ENCODE measurements around the gene NAT16. TPM values are rescaled to one million over a fixed set of nuclear protein-coding genes. Genes with fewer than 3 reads are reported as not detected.

The NAT16 gene
- total and polyA plus RNA-seq, 9 of the 15 experiments (the other 6 are each of a cell fraction or from before 2014, with no cell fraction given), result 0.04 TPM; not detected in 8

DNA sequence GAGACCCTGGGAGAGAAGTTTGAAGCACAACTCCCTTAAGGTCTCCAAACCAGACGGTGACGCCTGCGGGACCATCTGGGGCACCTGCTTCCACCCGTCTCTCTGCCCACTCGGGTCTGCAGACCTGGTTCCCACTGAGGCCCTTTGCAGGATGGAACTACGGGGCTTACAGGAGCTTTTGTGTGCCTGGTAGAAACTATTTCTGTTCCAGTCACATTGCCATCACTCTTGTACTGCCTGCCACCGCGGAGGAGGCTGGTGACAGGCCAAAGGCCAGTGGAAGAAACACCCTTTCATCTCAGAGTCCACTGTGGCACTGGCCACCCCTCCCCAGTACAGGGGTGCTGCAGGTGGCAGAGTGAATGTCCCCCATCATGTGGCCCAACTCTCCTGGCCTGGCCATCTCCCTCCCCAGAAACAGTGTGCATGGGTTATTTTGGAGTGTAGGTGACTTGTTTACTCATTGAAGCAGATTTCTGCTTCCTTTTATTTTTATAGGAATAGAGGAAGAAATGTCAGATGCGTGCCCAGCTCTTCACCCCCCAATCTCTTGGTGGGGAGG is 42.4 kb downstream of the NAT16 start (continued):
- 0 out of 3 replicates have a peak, but pooled peaks of 1 of the 2 experiments have one; percentile 1 for TF ChIP-seq CBX3 (IDR thresholded peaks at IDR 0.05; ENCODE audit: borderline replicate concordance in 1 of 2, low read length in 2 of 2)
- TF ChIP-seq CUX1 (CRISPR knock-in tag; IDR thresholded peaks at IDR 0.05), result 0 out of 2 replicates have a peak, but pooled peaks have one; percentile 5
- TF ChIP-seq, protein P1, sequence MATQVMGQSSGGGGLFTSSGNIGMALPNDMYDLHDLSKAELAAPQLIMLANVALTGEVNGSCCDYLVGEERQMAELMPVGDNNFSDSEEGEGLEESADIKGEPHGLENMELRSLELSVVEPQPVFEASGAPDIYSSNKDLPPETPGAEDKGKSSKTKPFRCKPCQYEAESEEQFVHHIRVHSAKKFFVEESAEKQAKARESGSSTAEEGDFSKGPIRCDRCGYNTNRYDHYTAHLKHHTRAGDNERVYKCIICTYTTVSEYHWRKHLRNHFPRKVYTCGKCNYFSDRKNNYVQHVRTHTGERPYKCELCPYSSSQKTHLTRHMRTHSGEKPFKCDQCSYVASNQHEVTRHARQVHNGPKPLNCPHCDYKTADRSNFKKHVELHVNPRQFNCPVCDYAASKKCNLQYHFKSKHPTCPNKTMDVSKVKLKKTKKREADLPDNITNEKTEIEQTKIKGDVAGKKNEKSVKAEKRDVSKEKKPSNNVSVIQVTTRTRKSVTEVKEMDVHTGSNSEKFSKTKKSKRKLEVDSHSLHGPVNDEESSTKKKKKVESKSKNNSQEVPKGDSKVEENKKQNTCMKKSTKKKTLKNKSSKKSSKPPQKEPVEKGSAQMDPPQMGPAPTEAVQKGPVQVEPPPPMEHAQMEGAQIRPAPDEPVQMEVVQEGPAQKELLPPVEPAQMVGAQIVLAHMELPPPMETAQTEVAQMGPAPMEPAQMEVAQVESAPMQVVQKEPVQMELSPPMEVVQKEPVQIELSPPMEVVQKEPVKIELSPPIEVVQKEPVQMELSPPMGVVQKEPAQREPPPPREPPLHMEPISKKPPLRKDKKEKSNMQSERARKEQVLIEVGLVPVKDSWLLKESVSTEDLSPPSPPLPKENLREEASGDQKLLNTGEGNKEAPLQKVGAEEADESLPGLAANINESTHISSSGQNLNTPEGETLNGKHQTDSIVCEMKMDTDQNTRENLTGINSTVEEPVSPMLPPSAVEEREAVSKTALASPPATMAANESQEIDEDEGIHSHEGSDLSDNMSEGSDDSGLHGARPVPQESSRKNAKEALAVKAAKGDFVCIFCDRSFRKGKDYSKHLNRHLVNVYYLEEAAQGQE (IDR thresholded peaks at IDR 0.05; ENCODE audit: borderline replicate concordance), result no peak
- TF ChIP-seq, protein P1 (CRISPR knock-in tag; IDR thresholded peaks at IDR 0.05; ENCODE audit: low read depth), result no peak
- TF ChIP-seq, protein P2, sequence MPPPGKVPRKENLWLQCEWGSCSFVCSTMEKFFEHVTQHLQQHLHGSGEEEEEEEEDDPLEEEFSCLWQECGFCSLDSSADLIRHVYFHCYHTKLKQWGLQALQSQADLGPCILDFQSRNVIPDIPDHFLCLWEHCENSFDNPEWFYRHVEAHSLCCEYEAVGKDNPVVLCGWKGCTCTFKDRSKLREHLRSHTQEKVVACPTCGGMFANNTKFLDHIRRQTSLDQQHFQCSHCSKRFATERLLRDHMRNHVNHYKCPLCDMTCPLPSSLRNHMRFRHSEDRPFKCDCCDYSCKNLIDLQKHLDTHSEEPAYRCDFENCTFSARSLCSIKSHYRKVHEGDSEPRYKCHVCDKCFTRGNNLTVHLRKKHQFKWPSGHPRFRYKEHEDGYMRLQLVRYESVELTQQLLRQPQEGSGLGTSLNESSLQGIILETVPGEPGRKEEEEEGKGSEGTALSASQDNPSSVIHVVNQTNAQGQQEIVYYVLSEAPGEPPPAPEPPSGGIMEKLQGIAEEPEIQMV (tag; conservative IDR thresholded peaks at IDR 0.05; ENCODE audit: low read depth), result 0 out of 2 replicates have a peak, but pooled peaks have one; percentile 28
- no peak for TF ChIP-seq L3MBTL2 (IDR thresholded peaks at IDR 0.05)
- TF ChIP-seq RBM22 (IDR thresholded peaks at IDR 0.05; ENCODE audit: low read depth, low read length, poor library complexity, severe bottlenecking), result no peak
- TF ChIP-seq FOXA3 (CRISPR knock-in tag; conservative IDR thresholded peaks at IDR 0.05 in 1 of 2, IDR thresholded peaks at IDR 0.05 in 1 of 2), result peak in 1 of 2 experiments; percentile 58; a peak in 1 of 4 replicates
- TF ChIP-seq ATF4 (CRISPR knock-in tag; IDR thresholded peaks at IDR 0.05), result no peak
- TF ChIP-seq ZKSCAN1 (IDR thresholded peaks at IDR 0.05; ENCODE audit: low read depth, low read length), result no peak
